ENCODE data around the gene SKI. TPM values are rescaled to one million over a fixed set of nuclear protein-coding genes. Genes with fewer than 3 reads are reported as not detected.

The SKI gene
- total and polyA plus RNA-seq, 2 donors (not counting 1 experiment from before 2014, with no cell fraction given) = 11.6 to 21.8 TPM

DNA sequence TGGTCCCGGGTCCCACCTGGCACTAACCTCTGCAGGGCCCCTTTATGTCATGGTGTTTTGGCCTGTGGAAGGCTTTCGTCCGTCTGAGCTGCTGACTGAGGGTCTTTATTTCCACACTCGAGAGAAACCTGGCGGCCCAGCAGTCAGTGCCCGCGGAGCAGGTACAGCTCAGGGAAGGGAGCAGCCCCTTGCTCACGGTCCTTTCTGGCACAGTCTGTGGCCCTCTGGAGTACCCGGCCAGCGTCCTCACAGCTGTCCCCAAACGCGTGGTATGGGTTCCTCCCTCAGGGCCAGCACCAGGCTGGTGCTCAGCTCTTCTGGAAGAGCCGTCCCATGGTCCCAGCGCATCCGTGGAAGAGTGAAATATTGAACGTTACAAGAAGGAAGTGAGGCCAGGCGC is 24.3 kb downstream of the SKI start:
- Histone ChIP-seq H3K79me2 (ENCODE audit: control insufficient read depth, insufficient read depth, low read length) (peaks cover 100% of the 10 kb centered on the region), H3K9ac (ENCODE audit: insufficient read depth, low read length) (no peak overlapping the region), H3K36me3 (ENCODE audit: control insufficient read depth, insufficient read depth, low read length) (peaks cover 2% of the 10 kb centered on the region), H3K27me3 (ENCODE audit: control insufficient read depth, insufficient read depth, low read length) (no peaks in the 10 kb centered on the region), H3K27ac (ENCODE audit: insufficient read depth, low read length) (no peak overlapping the region), H4K20me1 (ENCODE audit: control insufficient read depth, extremely low read depth, insufficient read depth, low read length) (no peaks in the 10 kb centered on the region), H2AFZ (ENCODE audit: low read length) (no peak overlapping the region), H3K9me3 (ENCODE audit: control insufficient read depth, insufficient read depth, low read depth, low read length) (no peaks in the 10 kb centered on the region), H3K4me2 (ENCODE audit: extremely low read depth, insufficient read depth, low read length) (no peak overlapping the region), H3K4me3 (replicated peaks in 1 of 4; ENCODE audit: control extremely low read depth in 1 of 4, insufficient read depth in 1 of 4, low read depth in 3 of 4, low read length in 4 of 4) (no peak overlapping the region), H3K4me1 (ENCODE audit: control insufficient read depth, extremely low read depth, insufficient read depth, low read length) (no peaks in the 10 kb centered on the region)
- DNase-seq (ENCODE audit: low read depth in 2 of 2) = no peak
- TF ChIP-seq, protein P1, sequence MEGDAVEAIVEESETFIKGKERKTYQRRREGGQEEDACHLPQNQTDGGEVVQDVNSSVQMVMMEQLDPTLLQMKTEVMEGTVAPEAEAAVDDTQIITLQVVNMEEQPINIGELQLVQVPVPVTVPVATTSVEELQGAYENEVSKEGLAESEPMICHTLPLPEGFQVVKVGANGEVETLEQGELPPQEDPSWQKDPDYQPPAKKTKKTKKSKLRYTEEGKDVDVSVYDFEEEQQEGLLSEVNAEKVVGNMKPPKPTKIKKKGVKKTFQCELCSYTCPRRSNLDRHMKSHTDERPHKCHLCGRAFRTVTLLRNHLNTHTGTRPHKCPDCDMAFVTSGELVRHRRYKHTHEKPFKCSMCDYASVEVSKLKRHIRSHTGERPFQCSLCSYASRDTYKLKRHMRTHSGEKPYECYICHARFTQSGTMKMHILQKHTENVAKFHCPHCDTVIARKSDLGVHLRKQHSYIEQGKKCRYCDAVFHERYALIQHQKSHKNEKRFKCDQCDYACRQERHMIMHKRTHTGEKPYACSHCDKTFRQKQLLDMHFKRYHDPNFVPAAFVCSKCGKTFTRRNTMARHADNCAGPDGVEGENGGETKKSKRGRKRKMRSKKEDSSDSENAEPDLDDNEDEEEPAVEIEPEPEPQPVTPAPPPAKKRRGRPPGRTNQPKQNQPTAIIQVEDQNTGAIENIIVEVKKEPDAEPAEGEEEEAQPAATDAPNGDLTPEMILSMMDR (conservative IDR thresholded peaks at IDR 0.05 in 1 of 2, IDR thresholded peaks at IDR 0.05 in 1 of 2; ENCODE audit: low read depth in 1 of 2, low read length in 2 of 2) = no peak
- no peak for TF ChIP-seq EZH2 (IDR thresholded peaks at IDR 0.05; ENCODE audit: low read length, missing control alignments)

DNA sequence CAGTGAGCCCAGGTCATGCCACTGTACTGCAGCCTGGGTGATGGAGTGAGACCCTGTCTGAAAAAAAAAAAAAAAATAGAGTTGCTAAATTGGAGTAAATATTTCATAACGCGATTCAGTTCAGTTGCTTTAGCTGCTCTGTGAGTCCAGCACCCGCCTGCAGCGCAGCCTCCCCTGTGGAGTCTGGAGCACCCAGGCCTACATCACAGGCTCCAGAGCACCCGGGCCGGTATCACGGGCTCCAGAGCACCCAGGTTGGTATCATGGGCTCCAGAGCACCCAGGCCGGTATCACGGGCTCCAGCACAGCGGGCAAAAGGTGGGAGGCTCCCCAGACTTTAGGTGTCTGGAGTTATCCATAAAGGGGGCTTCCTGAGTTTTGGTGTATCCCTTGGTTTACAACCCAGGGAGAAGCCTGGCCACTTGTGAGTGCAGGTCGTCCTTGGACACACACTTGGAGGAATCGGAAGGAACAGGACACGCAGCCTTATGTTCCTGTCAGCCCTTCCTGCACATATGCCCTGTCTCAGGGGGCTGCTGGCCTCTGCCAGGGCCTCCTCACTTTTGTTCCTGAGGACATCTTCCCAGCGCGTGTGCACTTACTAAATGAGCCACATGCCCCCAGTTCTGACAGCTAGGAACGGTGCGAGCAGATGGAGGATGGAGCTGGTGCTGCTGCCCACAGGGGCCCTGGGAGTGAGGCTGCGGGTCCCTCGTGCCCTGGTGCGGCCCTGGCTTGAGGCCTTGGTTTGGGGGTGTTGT is 25.1 kb downstream of the SKI start:
- H3K79me2 ChIP-seq (ENCODE audit: control insufficient read depth, insufficient read depth, low read length) = peaks cover 99% of the 10 kb centered on the region
- no peak overlapping the region for H3K4me2 ChIP-seq (ENCODE audit: extremely low read depth, insufficient read depth, low read length)
- TF ChIP-seq EZH2 (IDR thresholded peaks at IDR 0.05; ENCODE audit: low read length, missing control alignments) = no peak
- TF ChIP-seq, protein P1 (conservative IDR thresholded peaks at IDR 0.05 in 1 of 2, IDR thresholded peaks at IDR 0.05 in 1 of 2; ENCODE audit: low read depth in 1 of 2, low read length in 2 of 2) = no peak
- H3K9ac ChIP-seq (ENCODE audit: insufficient read depth, low read length) = no peak overlapping the region
- no peak overlapping the region for H2AFZ ChIP-seq (ENCODE audit: low read length)
- no peak overlapping the region for H3K27ac ChIP-seq (ENCODE audit: insufficient read depth, low read length)
- H3K4me3 ChIP-seq (replicated peaks in 1 of 4; ENCODE audit: control extremely low read depth in 1 of 4, insufficient read depth in 1 of 4, low read depth in 3 of 4, low read length in 4 of 4) = no peak overlapping the region
- no peaks in the 10 kb centered on the region for H3K27me3 ChIP-seq (ENCODE audit: control insufficient read depth, insufficient read depth, low read length)
- H3K4me1 ChIP-seq (ENCODE audit: control insufficient read depth, extremely low read depth, insufficient read depth, low read length) = no peaks in the 10 kb centered on the region
- DNase-seq (ENCODE audit: low read depth in 2 of 2) = no peak
- peaks cover 2% of the 10 kb centered on the region for H3K36me3 ChIP-seq (ENCODE audit: control insufficient read depth, insufficient read depth, low read length)
- H3K9me3 ChIP-seq (ENCODE audit: control insufficient read depth, insufficient read depth, low read depth, low read length) = no peaks in the 10 kb centered on the region
- H4K20me1 ChIP-seq (ENCODE audit: control insufficient read depth, extremely low read depth, insufficient read depth, low read length) = no peaks in the 10 kb centered on the region

DNA sequence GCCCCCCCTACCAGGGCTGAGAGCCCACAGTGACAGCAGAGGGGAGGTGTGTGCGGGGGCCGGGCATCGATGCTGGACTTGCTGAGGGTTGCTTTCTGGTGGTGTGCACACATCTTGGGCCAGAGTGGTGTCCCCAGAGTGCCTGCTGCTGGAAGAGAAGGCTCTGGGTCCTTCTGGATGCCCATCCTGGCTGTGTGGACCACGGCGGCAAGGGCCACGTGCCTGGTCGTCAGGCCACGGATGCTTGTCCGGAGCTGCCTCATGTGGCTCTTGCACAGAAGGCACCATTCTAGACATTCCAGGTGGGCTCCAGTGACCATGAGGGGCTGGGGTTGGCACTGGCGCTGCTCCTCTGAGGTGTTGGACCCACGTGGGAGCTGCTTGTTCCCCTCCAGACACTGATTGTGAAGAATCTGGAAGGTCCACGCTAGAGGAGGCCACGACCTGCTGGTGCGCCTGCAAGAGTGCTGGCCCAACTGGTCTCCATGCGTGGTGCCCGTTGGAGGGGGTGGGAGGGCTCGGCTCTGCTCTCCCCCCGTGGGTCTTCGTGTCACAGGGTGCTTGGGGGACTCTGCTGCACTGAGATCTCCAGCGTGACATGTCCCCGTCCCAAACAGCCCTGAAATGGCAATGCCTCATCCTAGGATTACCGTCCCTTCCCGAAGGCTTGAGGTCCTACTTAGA is 25.8 kb downstream of the SKI start:
- Histone ChIP-seq H2AFZ (ENCODE audit: low read length) (no peak overlapping the region), H3K27me3 (ENCODE audit: control insufficient read depth, insufficient read depth, low read length) (no peaks in the 10 kb centered on the region), H3K4me3 (replicated peaks in 1 of 4; ENCODE audit: control extremely low read depth in 1 of 4, insufficient read depth in 1 of 4, low read depth in 3 of 4, low read length in 4 of 4) (no peak overlapping the region), H3K9ac (ENCODE audit: insufficient read depth, low read length) (no peak overlapping the region), H3K36me3 (ENCODE audit: control insufficient read depth, insufficient read depth, low read length) (peaks cover 2% of the 10 kb centered on the region), H3K27ac (ENCODE audit: insufficient read depth, low read length) (no peak overlapping the region), H3K4me2 (ENCODE audit: extremely low read depth, insufficient read depth, low read length) (no peak overlapping the region), H3K79me2 (ENCODE audit: control insufficient read depth, insufficient read depth, low read length) (peaks cover 99% of the 10 kb centered on the region), H4K20me1 (ENCODE audit: control insufficient read depth, extremely low read depth, insufficient read depth, low read length) (no peaks in the 10 kb centered on the region), H3K9me3 (ENCODE audit: control insufficient read depth, insufficient read depth, low read depth, low read length) (no peaks in the 10 kb centered on the region), H3K4me1 (ENCODE audit: control insufficient read depth, extremely low read depth, insufficient read depth, low read length) (no peaks in the 10 kb centered on the region)
- DNase-seq (ENCODE audit: low read depth in 2 of 2) = no peak
- no peak for TF ChIP-seq EZH2 (IDR thresholded peaks at IDR 0.05; ENCODE audit: low read length, missing control alignments)
